ENCODE results near the gene KIAA0825.

GRCh38 chr5:94577466-94578245, 40.7 kb downstream of the KIAA0825 start:
- TF ChIP-seq CTCF (IDR thresholded peaks at IDR 0.05) (no peak), POLR2A (IDR thresholded peaks at IDR 0.05) (no peak)

All from esophagus squamous epithelium (tissue), 4 donors.